HG02798 (cell line): ENCODE results near the gene PSME2.

Source experiments
- ATAC-seq: cut with Tn5 transposase; IDR thresholded peaks from one replicate; pipeline ENCODE4 v1.9.1; 2021; ENCODE audit warnings: mild to moderate bottlenecking; ENCODE audit not compliant: unreplicated experiment, poor library complexity

Gene PSME2

GRCh38 chr14:24157331-24157730, 10.9 kb upstream of the PSME2 start:
- ATAC-seq, result no peak

DNA sequence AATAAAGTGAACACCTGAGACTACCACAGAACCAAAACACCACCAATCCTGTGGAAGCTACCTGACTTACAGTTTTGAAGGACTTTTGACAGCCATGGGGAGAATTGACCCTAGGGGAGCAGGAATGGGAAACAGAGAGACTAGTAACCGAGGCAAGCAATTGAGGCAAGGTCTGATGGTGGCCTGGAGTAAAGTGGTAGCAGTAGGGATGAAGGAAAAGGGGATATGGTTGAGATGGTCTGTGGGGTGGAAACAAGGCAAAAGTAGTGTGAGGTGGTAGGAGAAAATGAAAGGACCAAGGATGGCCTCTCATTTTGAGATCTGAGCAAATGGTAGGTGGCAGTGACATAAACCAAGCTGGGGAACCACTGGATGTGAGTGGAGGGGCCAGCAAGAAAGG, 10.4 kb upstream of the PSME2 start:
- ATAC-seq, result no peak

DNA sequence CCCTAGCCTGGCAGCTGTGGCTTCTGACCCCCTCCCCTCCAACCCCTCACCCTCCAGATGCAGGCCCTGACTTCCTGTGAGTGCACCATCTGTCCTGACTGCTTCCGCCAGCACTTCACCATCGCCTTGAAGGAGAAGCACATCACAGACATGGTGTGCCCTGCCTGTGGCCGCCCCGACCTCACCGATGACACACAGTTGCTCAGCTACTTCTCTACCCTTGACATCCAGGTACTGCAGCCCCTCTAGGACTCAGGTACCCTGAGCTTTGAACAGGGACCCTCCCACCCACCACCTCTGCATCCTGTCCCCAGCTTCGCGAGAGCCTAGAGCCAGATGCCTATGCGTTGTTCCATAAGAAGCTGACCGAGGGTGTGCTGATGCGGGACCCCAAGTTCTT, 8.7 kb upstream of the PSME2 start:
- no peak for ATAC-seq

- no peak for ATAC-seq
These were observed 5.1 kb upstream of the PSME2 start for GRCh38 chr14:24151404-24152080.

DNA sequence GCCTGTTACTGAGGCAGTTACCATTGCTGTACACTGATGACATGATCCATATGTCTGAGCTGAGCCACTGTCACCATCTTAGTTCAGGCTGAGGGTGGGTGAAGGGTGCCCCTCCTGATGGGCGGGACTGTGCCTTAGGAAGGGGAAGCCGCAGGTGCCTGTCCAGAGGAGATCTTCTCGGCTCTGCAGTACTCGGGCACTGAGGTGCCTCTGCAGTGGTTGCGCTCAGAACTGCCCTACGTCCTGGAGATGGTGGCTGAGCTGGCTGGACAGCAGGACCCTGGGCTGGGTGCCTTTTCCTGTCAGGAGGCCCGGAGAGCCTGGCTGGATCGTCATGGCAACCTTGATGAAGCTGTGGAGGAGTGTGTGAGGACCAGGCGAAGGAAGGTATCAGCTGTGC, 4.6 kb upstream of the PSME2 start:
- ATAC-seq, result no peak

- no peak for ATAC-seq
These were observed 4.2 kb upstream of the PSME2 start for GRCh38 chr14:24150567-24150966.

GRCh38 chr14:24150061-24150460, 3.7 kb upstream of the PSME2 start:
- ATAC-seq, result no peak

GRCh38 chr14:24149302-24149969, 3.0 kb upstream of the PSME2 start:
- no peak for ATAC-seq

DNA sequence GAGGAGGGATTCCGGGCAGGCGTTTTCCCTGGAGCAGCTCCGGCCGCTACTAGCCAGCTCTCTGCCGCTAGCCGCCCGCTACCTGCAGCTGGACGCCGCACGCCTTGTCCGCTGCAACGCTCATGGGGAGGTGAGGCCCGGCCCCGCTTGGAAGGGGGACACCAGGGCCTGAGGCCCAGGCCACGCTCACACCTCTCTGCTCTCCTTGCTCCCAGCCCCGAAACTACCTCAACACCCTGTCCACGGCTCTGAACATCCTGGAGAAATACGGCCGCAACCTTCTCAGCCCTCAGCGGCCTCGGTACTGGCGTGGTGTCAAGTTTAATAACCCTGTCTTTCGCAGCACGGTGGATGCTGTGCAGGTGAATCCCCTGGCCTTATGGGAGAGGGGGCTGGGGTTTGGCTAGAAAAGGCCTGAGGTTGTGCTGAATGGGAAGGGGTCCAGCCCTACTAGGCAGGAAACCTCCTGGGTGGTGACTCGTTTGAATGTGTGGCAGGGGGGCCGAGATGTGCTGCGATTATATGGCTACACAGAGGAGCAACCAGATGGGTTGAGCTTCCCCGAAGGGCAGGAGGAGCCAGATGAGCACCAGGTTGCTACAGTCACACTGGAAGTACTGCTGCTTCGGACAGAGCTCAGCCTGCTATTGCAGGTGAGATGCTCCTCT, 1.5 kb upstream of the PSME2 start:
- ATAC-seq, result no peak

DNA sequence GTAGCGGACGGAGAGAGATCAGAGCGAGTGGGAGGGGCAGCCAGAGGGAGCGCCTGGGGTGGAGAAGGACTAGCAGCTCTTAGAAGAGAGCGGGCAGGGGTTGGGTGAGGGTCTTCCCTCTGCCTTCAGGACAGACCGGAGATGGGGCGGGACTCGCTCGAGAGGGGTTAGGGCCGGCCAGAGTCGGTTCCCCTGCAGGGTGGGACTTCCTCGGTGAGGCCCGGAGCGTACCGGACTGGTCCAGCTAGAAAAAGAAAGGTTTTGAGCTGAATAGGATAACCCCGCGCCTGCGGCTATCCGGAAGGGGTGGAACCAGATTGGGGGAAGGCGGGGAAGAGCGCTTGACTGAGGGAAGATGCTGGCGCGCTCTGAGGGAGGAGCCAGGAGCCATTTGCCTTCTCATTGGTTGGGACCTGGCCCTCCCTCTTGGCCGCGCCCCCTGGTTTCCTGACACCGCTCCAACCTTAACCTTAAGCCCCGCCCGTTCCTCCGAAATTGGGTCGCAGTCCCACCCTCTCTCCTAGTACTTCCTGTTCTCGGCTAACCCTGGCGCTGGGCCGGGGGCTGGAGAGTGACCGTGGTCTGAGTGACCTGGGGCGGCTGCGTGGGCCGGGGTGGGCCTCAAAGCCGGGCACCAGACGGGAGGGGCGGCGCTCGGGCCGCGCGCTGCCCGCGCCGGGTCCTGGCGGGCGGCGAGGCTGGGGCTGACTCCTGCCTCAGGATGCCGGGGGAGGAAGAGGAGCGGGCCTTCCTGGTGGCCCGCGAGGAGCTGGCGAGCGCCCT, 759 bp upstream of the PSME2 start, which contains the start of gene RNF31:
Gene RNF31 (plus strand): TSS at position 521 of the 783 bp plus-strand sequence. CDS start 201 bp downstream, at position 722.
- peak; percentile 87 for ATAC-seq

- no peak for ATAC-seq
These were observed 539 bp downstream of the PSME2 start for GRCh38 chr14:24145690-24146452.

DNA sequence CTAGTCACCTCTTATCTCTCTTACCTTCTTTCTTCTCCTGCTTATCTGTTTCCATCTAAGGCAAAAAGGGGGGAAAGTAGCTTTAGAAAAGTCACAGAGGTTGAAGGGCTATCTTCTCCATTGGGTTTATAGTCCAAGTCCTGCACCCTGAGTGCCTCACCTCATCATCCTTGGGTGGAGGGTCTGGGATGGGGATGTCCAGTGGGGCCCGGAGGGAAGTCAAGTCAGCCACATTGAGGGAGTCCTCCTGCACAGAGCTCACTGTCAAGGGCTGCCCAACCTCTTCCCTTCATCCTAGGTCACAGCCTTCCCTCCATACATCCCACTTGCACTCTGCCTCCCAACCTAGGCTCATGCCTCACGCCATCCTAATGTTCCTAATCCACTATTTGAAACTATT, 1.2 kb downstream of the PSME2 start:
- no peak for ATAC-seq

- no peak for ATAC-seq
These were observed 2.0 kb downstream of the PSME2 start for GRCh38 chr14:24144451-24144850.

DNA sequence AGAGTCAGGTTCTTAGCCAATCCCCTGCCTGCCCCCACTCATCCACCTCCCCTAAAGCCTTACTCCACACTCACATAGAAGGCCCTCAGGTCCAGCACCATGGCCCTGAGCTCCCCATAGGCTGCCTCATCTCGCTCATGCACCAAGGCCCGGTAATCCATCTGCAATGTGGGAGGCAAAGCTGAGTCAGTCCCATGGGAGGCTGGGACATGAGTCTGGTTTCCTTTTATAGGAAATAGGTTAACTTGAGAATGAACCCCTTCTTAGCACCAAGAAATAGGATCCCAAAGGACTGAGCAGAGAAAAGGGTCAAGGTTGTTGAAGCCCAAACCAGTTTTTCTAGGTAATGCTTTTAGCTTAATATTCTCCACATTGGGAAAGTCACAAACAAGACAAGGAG, 2.9 kb downstream of the PSME2 start:
- no peak for ATAC-seq

DNA sequence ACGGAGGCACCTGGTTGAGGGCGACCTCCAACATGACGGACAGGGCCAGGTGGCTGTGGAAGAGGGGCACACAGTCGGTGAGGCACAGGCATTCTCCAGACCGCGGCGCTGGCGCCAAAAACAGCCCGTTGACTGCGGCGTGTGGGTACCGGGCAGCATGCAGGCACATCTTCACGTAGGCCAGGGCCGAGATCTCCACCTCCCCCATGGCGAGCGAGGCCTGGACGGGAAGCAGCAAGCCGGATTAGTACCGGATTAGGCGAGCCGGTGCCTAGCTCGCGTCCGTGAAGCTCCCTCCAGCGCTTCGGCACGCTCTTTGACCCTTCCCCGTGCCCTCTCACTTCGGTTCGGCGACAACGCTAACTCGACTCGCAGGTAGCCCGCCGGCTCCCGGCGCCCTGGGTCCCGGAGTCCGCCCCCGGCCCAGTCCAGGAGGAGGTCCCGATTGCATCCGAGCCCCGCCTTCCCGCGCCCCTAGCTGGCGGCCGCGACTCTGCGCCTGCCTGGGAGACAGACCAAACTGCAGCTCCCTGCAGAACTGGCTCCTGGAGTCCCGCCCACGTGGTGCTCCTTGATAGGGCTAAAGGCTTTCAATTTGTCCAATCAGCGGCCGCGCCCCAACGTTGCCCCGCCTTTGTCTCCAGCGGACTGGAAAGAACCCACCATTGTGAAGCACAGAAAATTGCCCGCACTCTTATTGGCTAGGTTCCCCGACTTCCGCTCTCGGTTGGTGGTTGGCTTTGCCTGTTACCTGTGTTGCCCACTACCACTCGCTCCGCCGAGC, 5.1 kb downstream of the PSME2 start, which contains the start of gene EMC9:
Gene EMC9 (minus strand): TSS at position 495 of the 784 bp plus-strand sequence. CDS start 287 bp downstream, at position 208.
- ATAC-seq, result peak; percentile 90

DNA sequence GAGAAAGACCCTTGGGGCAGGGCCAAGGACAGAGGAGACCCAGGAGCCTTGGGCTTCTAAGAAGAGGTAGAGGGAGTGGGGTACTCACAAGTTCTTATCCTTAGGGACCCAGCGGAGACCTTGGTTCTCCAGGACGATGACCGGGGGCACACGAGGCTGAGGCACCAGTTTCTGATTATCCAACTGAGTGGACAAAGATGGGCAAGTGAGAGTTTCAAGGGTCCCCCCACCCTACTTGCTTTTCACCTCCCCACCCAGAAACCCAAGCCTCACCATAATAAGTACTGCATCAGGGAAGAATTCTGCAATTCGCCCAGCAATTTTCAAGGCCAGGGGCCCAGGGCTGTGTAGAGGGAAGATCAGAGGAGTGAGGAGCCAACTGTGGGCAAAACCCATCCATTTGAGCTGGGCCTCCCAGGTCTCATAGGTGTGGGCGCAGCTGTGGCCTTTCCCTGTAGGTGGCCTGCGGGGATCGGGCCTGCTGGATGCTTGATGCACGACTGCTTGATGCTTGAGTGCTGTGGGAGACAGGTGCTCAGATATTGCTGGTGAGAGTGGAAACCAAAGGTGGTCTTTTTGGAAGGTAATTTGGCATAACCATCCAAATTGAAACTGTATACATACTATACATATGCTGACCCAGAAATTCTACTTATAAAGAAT, 7.0 kb downstream of the PSME2 start:
- no peak for ATAC-seq

DNA sequence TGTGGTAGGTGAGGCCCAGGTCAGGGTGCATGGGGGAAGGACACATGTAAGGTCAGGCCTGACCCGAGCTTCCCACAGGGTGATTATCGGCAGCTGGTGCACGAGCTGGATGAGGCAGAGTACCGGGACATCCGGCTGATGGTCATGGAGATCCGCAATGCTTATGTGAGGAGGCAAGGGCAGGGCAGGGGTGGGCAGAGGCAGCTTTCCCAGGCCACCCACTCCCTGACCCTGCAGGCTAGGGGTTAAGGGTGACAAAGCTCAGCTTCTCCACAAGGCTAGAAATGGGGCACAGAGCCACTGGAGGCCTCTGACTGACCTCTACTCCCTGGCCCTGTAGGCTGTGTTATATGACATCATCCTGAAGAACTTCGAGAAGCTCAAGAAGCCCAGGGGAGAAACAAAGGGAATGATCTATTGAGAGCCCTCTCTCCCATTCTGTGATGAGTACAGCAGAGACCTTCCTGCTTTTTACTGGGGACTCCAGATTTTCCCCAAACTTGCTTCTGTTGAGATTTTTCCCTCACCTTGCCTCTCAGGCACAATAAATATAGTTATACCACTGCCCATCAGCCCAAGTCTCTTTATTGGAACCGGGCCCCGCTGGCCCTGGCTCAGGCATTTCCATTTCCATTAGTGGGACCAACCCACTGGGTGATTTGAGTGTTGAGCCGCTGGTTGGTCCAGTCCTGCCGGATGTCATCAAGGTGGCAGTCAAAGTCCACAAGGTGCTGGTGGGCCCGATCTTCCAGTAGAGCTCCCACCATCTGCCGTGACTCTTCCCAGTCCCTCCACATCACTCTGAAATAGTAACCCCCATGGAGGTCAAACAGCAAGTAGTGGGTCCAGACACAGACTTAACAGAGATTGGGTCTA, 7.8 kb downstream of the PSME2 start:
- no peak for ATAC-seq
